Inflammatory macrophage (primary cell): Measurements from ENCODE around the gene PARP11.
A peak's percentile ranks its signal among the peaks of the same experiment; 100 is the strongest.

Source experiments
- DNase-seq, 2 donors: peaks; one replicate each; pipeline ENCODE4 v3.0.0-alpha.2; 2020 to 2022
- total RNA-seq, 18 experiments: gene quantifications; one replicate each; lab custom pipeline; 2026; ENCODE audit warnings: mixed read lengths in 6 of 18, inconsistent platforms in 2 of 18; lab: John Stamatoyannopoulos, UW

The PARP11 gene, protein sequence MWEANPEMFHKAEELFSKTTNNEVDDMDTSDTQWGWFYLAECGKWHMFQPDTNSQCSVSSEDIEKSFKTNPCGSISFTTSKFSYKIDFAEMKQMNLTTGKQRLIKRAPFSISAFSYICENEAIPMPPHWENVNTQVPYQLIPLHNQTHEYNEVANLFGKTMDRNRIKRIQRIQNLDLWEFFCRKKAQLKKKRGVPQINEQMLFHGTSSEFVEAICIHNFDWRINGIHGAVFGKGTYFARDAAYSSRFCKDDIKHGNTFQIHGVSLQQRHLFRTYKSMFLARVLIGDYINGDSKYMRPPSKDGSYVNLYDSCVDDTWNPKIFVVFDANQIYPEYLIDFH
- 9.5 to 28.6 (median 15.0) reads per million in 18 experiments for total RNA-seq

DNA sequence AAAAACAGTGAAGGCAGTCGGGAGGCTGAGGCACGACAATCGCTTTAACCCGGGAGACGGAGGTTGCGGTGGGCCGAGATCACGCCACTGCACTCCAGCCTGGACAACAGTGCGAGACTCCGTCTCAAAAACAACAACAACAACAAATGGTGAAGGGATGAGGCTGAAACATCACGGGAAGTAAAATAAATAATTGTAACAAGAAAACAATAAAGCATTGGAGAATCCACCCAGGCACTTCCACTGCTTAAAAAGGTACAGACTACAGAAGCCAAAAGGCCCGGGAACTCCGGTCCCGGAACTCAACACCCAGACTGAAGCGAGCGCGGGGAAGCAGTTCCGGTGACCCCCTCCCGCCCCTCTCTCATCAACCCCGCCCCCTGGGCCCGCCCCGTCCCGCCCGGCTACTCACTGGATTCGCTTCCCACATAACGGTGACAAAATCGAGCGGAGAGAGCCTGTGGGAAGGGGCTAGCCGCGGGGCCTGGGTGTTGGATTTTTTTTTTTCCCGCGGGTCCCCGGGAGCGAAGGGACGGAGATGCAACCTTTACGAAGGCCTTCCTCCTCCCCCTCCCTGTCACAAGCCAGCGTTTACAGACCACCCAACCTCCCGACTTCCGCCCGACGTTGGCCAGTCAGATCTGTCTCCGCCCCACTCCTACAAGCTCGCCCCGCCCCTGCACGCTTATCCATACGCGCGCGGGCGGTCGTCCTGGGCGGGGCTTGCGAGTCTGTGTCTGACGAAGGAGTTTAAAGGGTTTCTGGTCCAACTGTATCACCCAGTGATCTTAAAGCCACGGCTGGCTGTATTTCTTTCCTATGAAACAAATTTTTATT, at the start of gene PARP11:
TSS of gene PARP11 (minus strand) at position 600 of the 837 bp plus-strand sequence. CDS start at position 430, 170 bp downstream.
- DNase-seq, result peak; percentile 97 to 98

DNA sequence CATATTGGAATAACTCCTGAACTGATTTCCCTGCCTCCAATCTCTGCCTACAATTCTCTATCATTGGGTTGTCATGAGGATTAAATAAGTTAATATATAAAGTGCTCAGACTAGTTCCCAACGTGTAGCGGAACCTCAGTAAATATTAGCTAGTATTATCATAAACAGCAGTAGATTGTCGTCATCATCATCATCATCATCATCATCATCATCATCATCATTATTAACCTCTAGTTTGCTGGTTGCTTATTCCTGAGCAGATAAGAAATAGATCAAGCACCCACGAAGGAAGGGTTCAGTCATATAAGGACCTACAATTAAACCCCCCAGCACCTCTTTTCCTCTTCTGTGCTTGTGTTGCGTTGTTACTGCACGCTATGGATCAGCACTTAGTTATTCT, 48.8 kb upstream of the PARP11 start:
- no peak for DNase-seq

DNA sequence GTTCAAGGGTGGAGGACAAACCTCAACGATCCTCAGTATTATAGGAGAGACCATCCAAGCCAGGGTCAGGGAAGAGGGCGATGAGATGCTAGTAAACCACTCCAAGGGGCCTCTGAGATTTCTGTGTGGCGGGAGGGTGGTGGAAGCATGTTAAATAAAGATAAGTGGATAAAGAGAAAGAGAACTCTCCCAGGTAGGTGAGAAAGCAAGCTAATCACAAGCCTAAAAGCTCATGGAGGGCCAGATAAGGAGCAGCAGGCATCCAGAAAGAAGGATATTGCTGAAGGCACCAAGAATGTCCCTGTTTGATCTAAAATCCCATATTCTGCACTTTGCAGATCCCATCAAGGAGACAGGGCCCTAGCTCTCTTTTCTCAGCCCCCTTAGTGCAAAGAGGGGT, 48.3 kb upstream of the PARP11 start:
- DNase-seq, result no peak

DNA sequence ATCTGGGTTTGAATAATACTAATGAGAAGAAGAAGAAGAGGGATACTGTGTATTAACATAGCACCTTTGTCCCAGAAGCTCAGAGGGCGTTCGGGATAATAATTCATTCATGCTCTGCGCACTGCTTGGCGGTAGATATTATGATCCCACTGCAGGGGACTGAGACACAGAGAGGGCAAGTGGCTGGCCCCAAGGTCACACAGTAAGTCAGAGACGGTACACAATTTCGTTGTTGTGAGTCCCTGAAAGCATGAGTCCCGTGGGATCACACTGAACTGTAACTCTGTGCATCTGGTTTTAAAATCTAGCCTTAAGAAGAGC, 47.9 kb upstream of the PARP11 start:
- DNase-seq, result no peak

DNA sequence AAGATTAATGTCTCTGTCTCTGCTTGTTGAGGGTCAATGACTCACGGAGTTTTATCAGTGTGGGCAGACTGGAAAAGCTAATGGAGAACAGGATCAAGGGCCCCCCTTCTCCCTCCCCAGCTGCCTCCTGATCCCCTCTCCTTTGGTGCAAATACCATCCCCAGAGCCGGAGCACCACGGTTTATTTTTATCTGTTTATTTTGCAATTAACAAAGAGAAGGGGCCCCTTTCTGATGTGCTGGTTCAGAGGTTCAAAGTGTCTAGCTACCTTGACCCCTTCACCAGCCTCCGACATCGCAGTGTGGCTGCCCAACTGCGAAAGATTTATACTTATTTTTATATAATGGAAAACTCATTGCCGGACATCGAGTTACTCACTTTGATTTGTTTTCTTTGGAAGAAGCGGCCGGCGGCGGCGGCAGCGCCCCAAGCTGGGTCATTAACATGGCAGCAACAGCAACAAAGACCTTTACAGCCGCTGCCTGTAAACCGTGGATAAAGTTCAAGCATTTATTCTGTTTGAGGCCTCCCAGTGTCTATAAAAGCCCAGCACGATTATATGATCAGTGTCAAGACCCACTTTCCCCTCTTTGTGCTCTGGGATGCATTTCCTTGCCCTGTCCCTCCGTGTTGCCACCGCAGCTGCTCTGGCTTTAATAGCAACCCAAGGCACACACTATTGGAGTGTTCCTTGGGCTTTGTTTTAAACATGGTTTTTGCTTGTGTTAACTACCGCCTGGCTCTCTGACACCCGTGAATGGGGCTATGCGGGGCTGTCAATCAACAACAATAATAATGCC, 47.4 kb upstream of the PARP11 start:
- DNase-seq, result no peak

DNA sequence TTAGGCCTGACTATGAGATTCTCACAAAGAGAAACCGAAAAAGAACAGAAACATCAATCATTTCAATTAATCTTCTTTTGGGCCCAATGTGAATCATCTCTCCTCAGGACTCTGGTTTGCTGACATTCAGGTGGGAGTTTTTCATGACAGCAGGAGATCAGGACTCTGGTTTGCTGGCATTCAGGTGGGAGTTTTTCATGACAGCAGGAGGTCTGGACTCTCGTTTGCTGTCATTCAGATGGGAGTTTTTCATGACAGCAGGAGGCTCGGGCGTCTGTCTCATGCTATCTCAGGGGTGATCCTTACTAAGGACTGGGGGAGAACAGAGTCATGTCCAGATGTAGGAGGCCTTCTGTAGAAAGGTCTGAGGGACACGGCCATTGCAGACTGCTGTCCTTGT, 40.1 kb upstream of the PARP11 start:
- no peak for DNase-seq

DNA sequence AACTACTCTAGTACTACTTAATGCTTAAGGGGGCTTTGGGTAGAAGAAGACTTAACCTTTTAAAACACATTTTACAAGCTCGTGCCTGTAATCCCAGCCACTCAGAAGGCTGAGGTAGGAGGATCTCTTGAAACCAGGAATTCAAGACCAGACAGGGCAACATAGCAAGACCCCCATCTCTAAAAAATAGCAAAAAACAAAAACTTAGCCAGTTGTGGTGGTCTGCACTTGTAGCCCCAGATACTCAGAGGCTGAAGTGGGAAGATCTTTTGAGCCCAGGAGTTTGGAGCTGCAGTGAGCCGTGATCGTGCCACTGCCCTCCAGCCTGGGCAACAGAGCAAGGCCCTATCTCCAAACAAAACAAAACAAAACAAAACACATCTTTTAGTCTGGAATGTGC, 39.7 kb upstream of the PARP11 start:
- DNase-seq, result no peak

DNA sequence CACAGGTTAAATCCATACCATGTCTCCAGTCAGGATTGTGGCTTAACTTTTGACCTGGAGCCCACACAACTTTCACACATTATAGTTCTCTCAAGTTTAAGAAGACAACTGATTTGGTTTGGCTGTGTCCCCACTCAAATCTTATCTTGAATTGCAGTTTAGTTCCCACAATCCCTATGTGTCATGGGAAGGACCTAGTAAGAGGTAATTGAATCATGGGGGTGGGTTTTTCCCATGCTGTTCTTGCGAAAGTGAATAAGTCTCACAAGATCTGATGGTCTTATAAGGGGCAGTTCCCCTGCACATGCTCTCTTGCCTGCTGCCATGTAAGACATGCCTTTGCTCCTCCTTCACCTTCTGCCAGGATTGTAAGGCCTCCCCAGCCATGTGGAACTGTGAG, 38.2 kb upstream of the PARP11 start:
- no peak for DNase-seq

DNA sequence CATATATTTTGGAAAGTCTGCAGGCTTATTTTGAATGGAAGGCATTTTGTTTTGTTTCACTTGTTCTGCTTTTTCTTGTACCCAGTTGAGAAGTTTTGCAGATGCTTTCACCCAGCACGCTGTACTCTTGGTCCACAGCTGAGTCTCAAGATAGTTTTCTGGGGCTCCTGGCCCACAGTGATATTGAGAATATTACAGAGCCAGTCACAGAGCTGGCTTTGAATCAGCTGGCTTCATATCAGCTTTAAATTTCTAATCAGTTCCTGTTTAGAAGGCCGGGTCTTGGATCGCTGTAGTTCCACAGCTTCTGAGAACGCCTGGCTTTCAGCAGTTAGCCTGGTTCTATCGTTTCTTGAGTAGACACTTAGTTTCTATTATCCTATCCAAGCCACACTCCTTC, 32.5 kb upstream of the PARP11 start:
- no peak for DNase-seq

DNA sequence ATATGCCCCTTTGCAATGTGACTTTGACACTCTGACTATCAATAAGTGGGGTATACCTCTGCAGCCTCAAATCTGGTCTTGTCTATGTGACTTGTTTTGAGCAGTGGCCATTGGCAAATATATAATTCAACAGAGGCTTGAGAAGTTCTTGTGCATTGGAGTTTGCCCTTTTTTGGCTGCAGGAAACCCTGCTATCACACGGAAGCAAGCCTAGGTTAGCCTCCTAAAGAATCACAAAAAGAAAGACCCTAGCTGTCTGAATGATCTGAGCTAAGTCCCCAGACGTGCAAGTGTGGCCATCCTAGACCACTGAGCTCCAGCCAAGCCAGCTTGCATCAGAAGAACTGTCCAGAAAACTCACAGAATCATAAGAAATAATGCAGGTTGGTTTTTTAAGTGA, 31.8 kb upstream of the PARP11 start:
- DNase-seq, result no peak

DNA sequence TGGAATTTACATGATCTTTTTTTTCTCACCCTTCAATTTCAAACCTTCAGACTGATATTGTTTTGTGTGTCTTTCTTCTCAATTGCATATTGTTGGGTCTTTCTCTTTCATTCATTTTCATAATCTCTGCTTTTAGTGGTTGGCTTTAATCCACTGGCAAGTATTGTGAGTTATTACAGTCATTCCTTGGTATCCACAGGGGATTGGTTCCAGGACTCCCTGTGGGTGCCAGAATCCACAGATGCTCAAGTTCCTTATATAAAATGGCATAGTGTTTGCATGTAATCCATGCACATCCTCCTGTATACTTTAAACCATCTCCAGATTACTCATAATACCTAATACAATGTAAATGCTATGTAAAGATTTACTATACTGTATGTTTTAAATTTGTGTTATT, 29.7 kb upstream of the PARP11 start:
- DNase-seq, result no peak

DNA sequence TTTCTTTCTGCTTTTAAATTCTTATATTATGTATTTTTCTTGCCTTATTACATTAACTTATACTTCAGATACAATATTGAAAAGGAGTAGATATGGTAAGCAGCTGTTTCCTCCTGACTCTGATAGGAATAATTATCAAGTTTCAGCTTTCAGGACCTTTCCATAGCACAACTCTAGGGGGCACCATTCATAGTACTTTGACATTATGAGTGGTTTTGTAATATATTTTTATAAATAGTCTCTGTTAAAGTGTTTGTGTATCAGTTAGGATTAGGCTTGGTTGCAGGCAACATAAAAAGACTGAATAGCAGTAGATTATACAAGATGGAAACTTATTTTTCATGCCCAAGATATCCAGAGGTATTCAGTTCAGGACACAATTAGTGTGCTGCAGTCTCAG, 27.9 kb upstream of the PARP11 start:
- DNase-seq, result no peak

DNA sequence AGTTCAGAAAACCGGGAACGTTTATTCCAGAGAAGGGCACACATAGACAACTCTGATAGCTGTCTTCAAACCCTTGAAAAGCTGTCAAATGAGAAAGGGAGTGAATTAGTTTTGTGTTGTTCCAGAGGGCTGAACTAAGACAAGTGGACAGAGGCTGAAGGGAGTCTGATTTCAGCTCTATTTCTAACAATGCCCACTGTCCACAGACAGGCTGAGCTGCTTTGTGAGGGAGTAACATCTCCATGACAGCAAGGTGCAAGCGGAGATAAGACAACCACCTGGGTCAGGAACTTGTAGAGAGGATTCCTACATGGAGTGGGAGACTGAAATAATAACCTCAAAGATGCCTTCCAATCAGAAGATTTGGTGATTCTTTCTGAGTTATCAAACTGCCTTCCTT, 25.6 kb upstream of the PARP11 start:
- DNase-seq, result no peak

DNA sequence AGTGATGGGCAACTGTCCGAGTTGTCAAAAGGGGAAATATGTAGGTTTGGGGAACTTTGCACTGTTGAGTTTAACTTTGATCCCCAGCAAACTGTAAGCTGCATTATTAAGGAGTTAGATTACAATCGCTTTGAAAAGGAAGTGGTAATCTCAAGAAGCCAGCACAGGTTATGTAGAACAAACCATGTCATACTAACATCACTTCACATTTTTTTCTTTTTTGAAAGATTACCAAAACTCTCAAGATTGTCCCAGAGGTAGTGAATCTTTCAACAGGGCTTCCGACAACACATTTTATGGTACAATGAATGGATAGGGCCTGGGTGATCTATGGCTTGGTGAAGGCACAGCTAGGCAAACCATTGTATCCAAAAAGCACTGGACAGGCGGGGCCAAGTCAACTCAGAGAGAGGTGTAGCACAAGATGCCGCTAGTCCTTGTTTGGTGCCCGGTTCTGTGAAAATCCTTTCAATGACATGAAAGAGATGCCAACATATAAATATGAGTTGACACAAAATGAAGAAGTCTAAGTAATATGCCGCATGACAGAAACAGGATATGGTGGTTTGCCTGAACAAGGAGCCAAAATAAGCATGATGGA, 24.3 kb upstream of the PARP11 start:
- peak; percentile 50 to 65 for DNase-seq

DNA sequence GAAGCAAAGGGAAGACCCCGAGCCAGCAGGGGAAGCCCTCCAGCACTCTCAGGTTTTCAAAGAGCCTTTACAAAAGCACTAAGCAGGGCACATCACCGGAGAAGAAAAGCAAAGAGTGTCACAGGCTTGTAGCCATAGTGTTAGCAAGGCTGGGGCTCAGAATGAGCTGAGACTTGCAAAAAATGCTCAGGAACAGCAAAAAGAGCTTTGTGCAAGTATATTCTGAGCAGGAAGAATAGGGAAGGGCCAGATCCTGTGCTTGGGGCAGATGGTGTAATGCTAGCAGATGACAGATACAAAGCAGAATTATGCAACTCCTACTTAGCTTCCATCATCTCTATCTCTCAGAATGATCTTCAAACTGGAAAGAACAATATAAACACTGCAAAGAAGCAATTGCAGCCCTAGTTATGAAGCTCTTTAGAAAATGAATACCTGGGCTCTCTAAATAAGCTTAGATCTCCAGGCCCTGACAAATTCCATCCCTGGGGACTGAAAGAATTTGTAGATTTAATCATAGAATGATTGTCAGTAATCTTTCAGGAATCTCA, 23.7 kb upstream of the PARP11 start:
- peak; percentile 94 to 95 for DNase-seq

DNA sequence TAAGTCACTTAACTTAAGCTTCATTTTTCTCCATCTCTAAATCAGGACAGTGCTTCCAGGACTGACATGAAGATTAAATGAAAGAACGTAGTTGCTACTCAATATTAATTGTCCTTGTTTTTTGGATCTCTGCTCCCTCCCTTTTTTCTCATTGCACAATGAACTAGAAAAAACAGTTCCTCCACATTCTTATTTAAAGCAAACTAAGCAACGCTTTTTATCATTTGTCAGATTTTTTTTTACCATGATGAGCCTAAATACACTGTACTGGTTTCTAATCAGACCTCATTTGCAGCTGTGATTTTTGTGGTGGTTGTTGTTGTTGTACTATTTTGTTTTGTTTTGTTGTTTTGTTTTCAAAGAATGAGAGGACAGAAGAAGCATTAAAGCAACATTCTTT, 23.2 kb upstream of the PARP11 start:
- DNase-seq, result peak; percentile 18 to 66

DNA sequence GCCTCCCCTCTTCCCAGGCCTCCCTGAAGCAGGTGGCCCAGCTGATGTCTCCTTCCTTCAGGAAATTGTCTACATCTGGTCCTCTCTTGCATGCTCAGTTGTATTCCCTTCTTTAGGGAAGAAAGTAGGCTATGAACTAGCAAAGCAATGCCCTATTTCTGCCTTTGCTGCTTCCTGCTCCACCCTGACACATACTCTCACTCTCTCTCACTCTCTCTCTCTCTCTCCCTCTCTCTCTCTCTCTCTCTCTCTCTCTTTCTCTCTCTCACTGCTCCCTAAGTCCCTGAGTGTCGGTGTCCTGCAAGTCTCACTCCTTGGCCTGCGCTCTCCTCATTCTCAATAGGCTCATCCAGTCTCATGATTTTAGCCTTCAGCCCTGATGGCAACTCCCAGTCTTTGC, 19.4 kb upstream of the PARP11 start:
- no peak for DNase-seq

DNA sequence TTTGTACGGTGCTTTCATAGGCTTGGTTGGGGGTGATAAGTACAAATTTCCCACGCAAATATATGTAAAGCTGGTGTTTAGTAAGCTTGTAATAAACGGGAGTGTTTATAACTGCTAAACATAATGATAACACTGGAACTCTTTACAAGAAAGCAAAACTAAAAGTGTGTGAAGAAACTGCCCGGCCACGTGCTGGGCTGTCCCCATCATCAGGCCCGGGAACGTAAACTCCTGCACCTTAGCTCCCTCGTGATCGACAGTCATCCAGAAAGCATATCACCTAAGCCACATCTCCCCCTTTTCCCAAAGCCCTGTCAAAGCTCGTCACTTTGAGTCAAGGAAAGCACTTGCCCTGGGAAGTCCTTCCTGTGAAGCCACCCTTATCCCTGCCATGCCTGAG, 18.0 kb upstream of the PARP11 start:
- DNase-seq, result no peak

DNA sequence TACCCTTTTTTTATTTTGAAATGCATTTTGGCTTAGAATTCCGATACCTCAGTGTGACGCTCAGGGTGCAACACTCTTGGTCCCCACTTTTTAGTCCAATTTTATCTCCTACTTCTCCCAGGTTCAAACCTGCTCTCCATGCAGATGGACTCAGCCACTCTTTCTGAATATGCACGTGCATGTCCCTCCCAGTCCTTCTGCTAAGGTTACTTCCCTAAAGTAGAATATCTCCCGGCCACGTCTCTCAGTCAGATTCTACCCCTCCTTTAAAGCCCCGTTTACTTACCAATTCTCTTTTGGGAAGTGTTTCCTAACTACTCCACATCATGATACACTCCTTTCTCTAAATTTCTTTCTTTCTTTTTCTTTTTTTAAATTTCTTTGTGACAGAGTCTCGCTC, 15.5 kb upstream of the PARP11 start:
- DNase-seq, result peak; percentile 27 to 41

DNA sequence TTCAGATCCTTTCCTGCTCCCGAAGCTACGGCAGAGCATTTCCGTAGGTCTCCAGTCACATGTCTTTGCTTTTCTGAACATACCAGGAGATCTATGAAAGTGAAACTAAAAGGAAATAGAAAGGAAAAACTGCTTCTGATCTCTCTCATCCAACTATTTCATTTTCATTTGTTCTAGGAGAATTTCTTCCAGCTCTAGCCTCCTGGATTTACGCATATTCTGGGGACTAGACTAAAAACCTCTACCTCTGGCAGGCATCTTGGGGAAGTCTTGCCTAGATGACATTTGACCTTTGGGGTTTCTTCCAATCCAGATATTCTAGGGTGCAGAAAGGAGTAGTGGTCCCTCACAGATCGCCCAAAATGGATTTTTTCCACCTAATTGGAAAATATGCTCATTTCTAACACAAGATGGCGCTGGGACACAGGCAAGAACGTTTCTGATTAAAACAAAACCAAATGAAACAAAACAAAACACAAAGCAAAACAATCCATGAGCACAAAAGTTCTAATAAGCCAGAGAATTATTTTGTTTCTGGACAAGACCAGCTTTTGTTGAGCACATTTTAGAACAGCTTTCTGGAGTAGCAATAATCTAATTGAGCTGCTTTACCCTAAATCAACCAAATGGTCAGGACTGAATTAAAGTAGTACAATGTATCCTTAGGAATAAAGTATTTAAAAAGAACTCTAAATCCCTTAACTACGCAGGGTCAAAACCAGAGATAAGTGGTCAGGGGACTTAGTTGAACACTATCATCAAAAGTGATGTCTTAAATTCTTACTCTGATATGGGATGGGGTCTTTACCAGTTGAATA, 12.3 kb upstream of the PARP11 start:
- DNase-seq, result peak; percentile 54 to 62

DNA sequence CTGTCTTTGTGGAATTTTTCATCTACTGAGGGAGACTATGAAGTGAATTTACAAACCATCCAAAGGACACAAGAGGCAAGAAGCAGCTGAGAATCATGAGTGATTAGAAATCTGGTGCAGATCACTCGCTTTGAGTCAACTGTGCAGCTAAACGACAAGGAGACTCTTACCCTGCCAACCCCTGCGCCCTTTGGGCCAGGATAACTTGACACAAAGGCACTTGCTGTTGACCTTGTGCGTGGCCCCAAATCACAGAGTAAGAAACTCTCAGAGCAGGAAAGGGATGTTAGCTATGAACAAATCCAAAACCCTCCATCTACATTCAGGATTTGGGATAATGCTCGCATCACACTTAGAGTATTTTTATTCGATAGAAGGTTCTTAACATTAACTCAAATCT, 11.5 kb upstream of the PARP11 start:
- DNase-seq, result no peak
